Mesenchymal stem cell (in vitro differentiated cells and primary cell): ENCODE measurements around the gene CTDSP1.

Source experiments
- DNase-seq: peaks from one replicate; pipeline ENCODE4 v3.0.0-alpha.2; 2013
- H2AFZ ChIP-seq: one replicate; pipeline ENCODE4 v1.6.1; 2013; ENCODE audit warnings: low read depth, mild to moderate bottlenecking, control low read depth, inconsistent platforms, low read length, moderate library complexity
- H2AK5ac ChIP-seq: 2 replicates; pipeline ENCODE4 v1.6.1; 2013; ENCODE audit warnings: low read length, moderate library complexity, mild to moderate bottlenecking, inconsistent platforms; ENCODE audit not compliant: severe bottlenecking
- H2BK120ac ChIP-seq: one replicate; pipeline ENCODE4 v1.6.1; 2013; ENCODE audit warnings: low read depth, mild to moderate bottlenecking, inconsistent platforms, low read length, moderate library complexity
- H2BK12ac ChIP-seq, 2 experiments: one replicate each; pipeline ENCODE4 v1.6.1; 2013; ENCODE audit warnings: inconsistent platforms in 2 of 2, low read length in 2 of 2, mild to moderate bottlenecking in 2 of 2, moderate library complexity in 2 of 2, control low read depth in 1 of 2
- H2BK15ac ChIP-seq: one replicate; pipeline ENCODE4 v1.6.1; 2013; ENCODE audit warnings: mild to moderate bottlenecking, low read depth, inconsistent platforms; ENCODE audit not compliant: poor library complexity, severe bottlenecking
- H2BK5ac ChIP-seq: 2 replicates; pipeline ENCODE4 v1.6.1; 2013; ENCODE audit warnings: low read depth, mild to moderate bottlenecking, low read length, control low read depth, inconsistent platforms; ENCODE audit not compliant: poor library complexity, severe bottlenecking
- H3K14ac ChIP-seq, 2 experiments: one replicate each; pipeline ENCODE4 v1.6.1; 2013; ENCODE audit warnings: inconsistent platforms in 2 of 2, low read length in 2 of 2, control low read depth in 1 of 2, mild to moderate bottlenecking in 1 of 2, moderate library complexity in 1 of 2
- H3K18ac ChIP-seq, 2 experiments: one replicate each; pipeline ENCODE4 v1.6.1; 2013; ENCODE audit warnings: inconsistent platforms in 2 of 2, low read length in 2 of 2, control low read depth in 1 of 2, low read depth in 1 of 2, mild to moderate bottlenecking in 1 of 2
- H3K23ac ChIP-seq, 2 experiments: one replicate each; pipeline ENCODE4 v1.6.1; 2013; ENCODE audit warnings: inconsistent platforms in 2 of 2, low read length in 2 of 2, mild to moderate bottlenecking in 2 of 2, moderate library complexity in 2 of 2, control low read depth in 1 of 2
- H3K27ac ChIP-seq: 2 replicates; pipeline ENCODE4 v1.5.1; 2013; ENCODE audit warnings: mild to moderate bottlenecking, moderate library complexity, low read length, control low read depth, inconsistent platforms; ENCODE audit not compliant: poor library complexity, severe bottlenecking
- H3K27me3 ChIP-seq, 2 experiments: 2 replicates each; pipeline versions ENCODE4 v1.6.1 to v1.7.0; 2013; ENCODE audit warnings: low read length in 2 of 2, mild to moderate bottlenecking in 2 of 2, moderate library complexity in 2 of 2, control low read depth in 1 of 2, inconsistent platforms in 1 of 2; ENCODE audit not compliant: control insufficient read depth in 1 of 2, insufficient read depth in 1 of 2
- H3K36me3 ChIP-seq, 2 experiments: 2 replicates each; pipeline versions ENCODE4 v1.6.1 to v1.7.0; 2013; ENCODE audit warnings: low read length in 2 of 2, control low read depth in 1 of 2, inconsistent platforms in 1 of 2, low read depth in 1 of 2, mild to moderate bottlenecking in 1 of 2; ENCODE audit not compliant: insufficient read depth in 2 of 2, control insufficient read depth in 1 of 2
- H3K4ac ChIP-seq, 2 experiments: one replicate each; pipeline ENCODE4 v1.6.1; 2013; ENCODE audit warnings: inconsistent platforms in 2 of 2, low read length in 2 of 2, mild to moderate bottlenecking in 2 of 2, moderate library complexity in 2 of 2, control low read depth in 1 of 2, low read depth in 1 of 2
- H3K4me1 ChIP-seq: 2 replicates; pipeline ENCODE4 v1.6.1; 2013; ENCODE audit warnings: low read depth, low read length, control low read depth; ENCODE audit not compliant: control insufficient read depth, insufficient read depth
- H3K4me2 ChIP-seq: 2 replicates; pipeline ENCODE4 v1.6.1; 2013; ENCODE audit warnings: low read length, mild to moderate bottlenecking, inconsistent platforms; ENCODE audit not compliant: poor library complexity, severe bottlenecking
- H3K4me3 ChIP-seq, 2 experiments: 2 replicates each; pipeline versions ENCODE4 v1.5.1 to v1.7.0; 2013; ENCODE audit warnings: low read length in 2 of 2, mild to moderate bottlenecking in 2 of 2, control low read depth in 1 of 2, low read depth in 1 of 2; ENCODE audit not compliant: insufficient read depth in 1 of 2
- H3K79me1 ChIP-seq: replicated peaks from 2 replicates; pipeline ENCODE4 v1.6.1; 2013; ENCODE audit warnings: mild to moderate bottlenecking, control low read depth, low read length, inconsistent platforms; ENCODE audit not compliant: poor library complexity, severe bottlenecking
- H3K9ac ChIP-seq: 2 replicates; pipeline ENCODE4 v1.7.0; 2013; ENCODE audit warnings: mild to moderate bottlenecking, low read length, moderate library complexity
- H3K9me3 ChIP-seq: 2 replicates; pipeline ENCODE4 v1.7.0; 2013; ENCODE audit warnings: mild to moderate bottlenecking, low read length; ENCODE audit not compliant: control insufficient read depth
- H4K8ac ChIP-seq: one replicate; pipeline ENCODE4 v1.6.1; 2013; ENCODE audit warnings: inconsistent platforms, mild to moderate bottlenecking, low read length, moderate library complexity
- H4K91ac ChIP-seq: one replicate; pipeline ENCODE4 v1.6.1; 2013; ENCODE audit warnings: mild to moderate bottlenecking, low read length, inconsistent platforms
- WGBS: methylation state at CpG from one replicate; pipeline ENCODE4 v1.1.7; 2013; ENCODE audit warnings: mixed read lengths; 5-methylcytosine and 5-hydroxymethylcytosine counted together

Gene CTDSP1

GRCh38 chr2:218364196-218364595, 35.5 kb upstream of the CTDSP1 start:
- H2AK5ac ChIP-seq = no peak overlapping the region
- H3K23ac ChIP-seq = no peak overlapping the region
- peaks cover 5% of the 10 kb centered on the region for H3K9me3 ChIP-seq
- H3K36me3 ChIP-seq = no peaks in the 10 kb centered on the region
- H4K91ac ChIP-seq = no peak overlapping the region
- no peak overlapping the region for H3K4me2 ChIP-seq
- peaks cover 7 to 13% of the 10 kb centered on the region in 2 experiments for H3K27me3 ChIP-seq
- H3K27ac ChIP-seq = no peak overlapping the region
- 85% methylated on average over 6 of the region's 6 CpGs for WGBS
- no peak overlapping the region for H2BK5ac ChIP-seq
- no peak overlapping the region for H2BK12ac ChIP-seq
- no peak overlapping the region for H3K9ac ChIP-seq
- no peak overlapping the region for H3K14ac ChIP-seq
- H3K18ac ChIP-seq = no peak overlapping the region
- no peak overlapping the region for H2BK15ac ChIP-seq
- H3K4me3 ChIP-seq = no peak overlapping the region
- no peak overlapping the region for H4K8ac ChIP-seq
- H3K4me1 ChIP-seq = peaks cover 7% of the 10 kb centered on the region
- H2AFZ ChIP-seq = no peak overlapping the region
- H3K79me1 ChIP-seq = no peaks in the 10 kb centered on the region
- H3K4ac ChIP-seq = no peak overlapping the region
- DNase-seq = no peak
- no peak overlapping the region for H2BK120ac ChIP-seq

DNA sequence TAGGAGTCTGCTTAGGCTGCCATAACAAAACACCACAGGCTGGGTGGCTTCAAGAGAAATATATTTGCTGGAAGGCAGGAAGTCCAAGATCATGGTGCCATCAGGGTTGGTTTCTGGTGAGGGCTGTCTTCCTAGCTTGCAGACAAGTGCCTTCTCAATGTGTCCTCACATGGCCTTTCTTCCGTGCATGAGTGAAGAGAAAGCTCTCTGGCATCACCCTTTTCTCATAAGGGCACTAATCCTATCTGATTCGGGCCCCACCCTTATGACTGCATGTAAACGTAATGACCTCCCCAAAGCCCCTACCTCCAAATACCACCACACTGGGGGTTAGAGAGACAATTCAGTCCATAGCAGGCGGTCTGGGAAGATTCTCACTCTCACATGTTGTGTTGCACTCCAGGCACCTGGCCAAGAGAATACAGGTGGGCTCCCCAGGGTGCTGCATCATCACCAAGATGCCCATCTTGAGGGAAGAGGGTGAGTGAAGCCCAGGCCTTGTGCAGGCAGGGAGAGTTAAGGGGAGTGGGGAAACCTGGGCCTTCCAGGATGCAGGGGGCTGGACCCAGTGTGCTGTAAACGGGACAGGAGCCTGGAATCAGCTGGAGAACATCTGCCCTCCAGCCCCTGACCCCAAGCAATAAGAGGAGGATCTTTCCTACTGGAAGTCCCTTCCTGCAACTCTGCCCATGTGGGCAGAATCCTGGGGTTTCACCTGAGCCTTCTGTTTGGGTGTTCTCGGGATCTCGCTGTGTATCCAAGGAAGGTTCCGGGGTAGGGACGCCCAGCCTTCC, 32.9 kb upstream of the CTDSP1 start:
- Histone ChIP-seq H3K79me1 (no peaks in the 10 kb centered on the region), H3K9me3 (peaks cover 5% of the 10 kb centered on the region), H3K4ac (peak overlapping the region in 1 of 2 experiments; percentile 14), H3K14ac (no peak overlapping the region), H3K27ac (no peak overlapping the region), H2AK5ac (no peak overlapping the region), H2AFZ (no peak overlapping the region), H3K27me3 (peaks cover 12 to 14% of the 10 kb centered on the region in 2 experiments), H2BK5ac (no peak overlapping the region), H3K23ac (no peak overlapping the region), H4K8ac (peak overlapping the region; percentile 98), H2BK12ac (peak overlapping the region; percentile 25 to 28), H3K4me1 (peaks cover 4% of the 10 kb centered on the region), H3K4me3 (no peak overlapping the region), H3K18ac (no peak overlapping the region), H3K36me3 (no peaks in the 10 kb centered on the region), H3K4me2 (no peak overlapping the region), H2BK15ac (no peak overlapping the region), H3K9ac (peak overlapping the region; percentile 83), H4K91ac (peak overlapping the region; percentile 74), H2BK120ac (no peak overlapping the region)
- no peak for DNase-seq
- 88% methylated on average over 9 of the region's 9 CpGs for WGBS

GRCh38 chr2:218367415-218368149, 32.1 kb upstream of the CTDSP1 start:
- H2BK12ac ChIP-seq = peak overlapping the region; percentile 28 to 42
- peak overlapping the region; percentile 98 for H4K8ac ChIP-seq
- H3K27me3 ChIP-seq = peaks cover 12 to 14% of the 10 kb centered on the region in 2 experiments
- H3K9ac ChIP-seq = peak overlapping the region; percentile 83
- no peaks in the 10 kb centered on the region for H3K79me1 ChIP-seq
- H2BK120ac ChIP-seq = peak overlapping the region; percentile 92
- peak overlapping the region; percentile 86 to 95 for H3K18ac ChIP-seq
- H3K14ac ChIP-seq = peak overlapping the region in 1 of 2 experiments; percentile 56
- no peak overlapping the region for H2AK5ac ChIP-seq
- peak overlapping the region; percentile 68 for H2AFZ ChIP-seq
- H2BK5ac ChIP-seq = no peak overlapping the region
- peak; percentile 83 for DNase-seq
- peak overlapping the region; percentile 75 to 89 for H3K4ac ChIP-seq
- H3K23ac ChIP-seq = peak overlapping the region in 1 of 2 experiments; percentile 40
- peaks cover 5% of the 10 kb centered on the region for H3K9me3 ChIP-seq
- no peak overlapping the region for H3K27ac ChIP-seq
- H2BK15ac ChIP-seq = peak overlapping the region; percentile 70
- 8% methylated on average over 44 of the region's 60 CpGs for WGBS
- peak overlapping the region; percentile 43 for H3K4me2 ChIP-seq
- no peaks in the 10 kb centered on the region for H3K36me3 ChIP-seq
- peak overlapping the region; percentile 26 to 78 for H3K4me3 ChIP-seq
- peaks cover 4% of the 10 kb centered on the region for H3K4me1 ChIP-seq
- peak overlapping the region; percentile 74 for H4K91ac ChIP-seq

- Histone ChIP-seq H3K36me3 (no peaks in the 10 kb centered on the region), H3K27ac (no peak overlapping the region), H3K14ac (no peak overlapping the region), H3K18ac (peak overlapping the region; percentile 71 to 95), H3K4me3 (peak overlapping the region in 1 of 2 experiments; percentile 78), H3K9ac (peak overlapping the region; percentile 83), H2AFZ (no peak overlapping the region), H3K79me1 (no peaks in the 10 kb centered on the region), H2BK12ac (no peak overlapping the region), H3K4me1 (peaks cover 4% of the 10 kb centered on the region), H4K8ac (peak overlapping the region; percentile 98), H2AK5ac (no peak overlapping the region), H2BK15ac (no peak overlapping the region), H3K4me2 (peak overlapping the region; percentile 43), H3K9me3 (peaks cover 5% of the 10 kb centered on the region), H2BK120ac (peak overlapping the region; percentile 92), H2BK5ac (no peak overlapping the region), H4K91ac (peak overlapping the region; percentile 59), H3K23ac (no peak overlapping the region), H3K27me3 (peaks cover 12 to 14% of the 10 kb centered on the region in 2 experiments), H3K4ac (peak overlapping the region; percentile 32 to 39)
- 90% methylated on average over 17 of the region's 21 CpGs for WGBS
- DNase-seq = no peak
These were observed 31.5 kb upstream of the CTDSP1 start for GRCh38 chr2:218368150-218368528.
